Body of pancreas (tissue), 4 donors: ENCODE data around the gene SOWAHA. TPM values are rescaled to one million over a fixed set of nuclear protein-coding genes. Genes with fewer than 3 reads are reported as not detected.

Experiments used
- ATAC-seq: fragments of 150-250 bp; one replicate; pipeline ENCODE4 v1.9.1; 2016
- DNase-seq, 4 donors: peaks; one replicate each; pipeline ENCODE4 v3.0.0-alpha.2; 2019
- H3K27ac ChIP-seq, 4 donors: fragments of 200-600 bp; sonication (generic); 1 replicate in 3 of 4; 2 replicates in 1 of 4; pipeline versions ENCODE4 v1.5.1 to v1.6.1; 2016 to 2019; ENCODE audit warnings: mild to moderate bottlenecking in 1 of 4, mixed read lengths in 1 of 4, moderate library complexity in 1 of 4
- H3K27me3 ChIP-seq, 2 donors: fragments of 200-600 bp; sonication (generic); one replicate each; pipeline ENCODE4 v1.6.0; 2016; ENCODE audit warnings: mild to moderate bottlenecking in 1 of 2
- H3K36me3 ChIP-seq, 2 donors: fragments of 200-600 bp; sonication (generic); replicated peaks in 1 of 2; 2 replicates each; pipeline ENCODE4 v1.5.1; 2016; ENCODE audit warnings: low read depth in 2 of 2; ENCODE audit not compliant: insufficient read depth in 1 of 2
- H3K4me1 ChIP-seq: fragments of 200-600 bp; sonication (generic); one replicate; pipeline ENCODE4 v1.6.0; 2016
- H3K4me3 ChIP-seq, 2 donors: fragments of 200-600 bp; sonication (generic); 1 replicate in 1 of 2; 2 replicates in 1 of 2; pipeline ENCODE4 v1.5.1; 2016 to 2019
- H3K9me3 ChIP-seq, 3 donors: fragments of 200-600 bp; sonication (generic); 1 replicate in 2 of 3; 2 replicates in 1 of 3; pipeline ENCODE4 v1.5.1; 2016
- CTCF ChIP-seq, 7 experiments: fragments of 450-650 bp in 4 of 7; fragments of 200-600 bp in 3 of 7; sonication (generic) in 3 of 7; IDR thresholded peaks; one replicate each; pipeline ENCODE4 v1.5.1; 2016 to 2019; ENCODE audit warnings: antibody characterized with exemption in 7 of 7
- POLR2A ChIP-seq, 3 donors: fragments of 450-650 bp; IDR thresholded peaks; one replicate each; pipeline ENCODE4 v1.6.1; 2016; ENCODE audit warnings: antibody characterized with exemption in 3 of 3, mild to moderate bottlenecking in 2 of 3
- WGBS, 2 donors: methylation state at CpG; one replicate each; pipeline ENCODE4 v1.1.5; 2017; 5-methylcytosine and 5-hydroxymethylcytosine counted together
- intact Hi-C: fragments of 100-400 bp; cut with DNase I; formaldehyde crosslinking; loops from one replicate; pipeline ENCODE4 v1.15.1; 2023
- total RNA-seq, 2 donors: library from RNA; depleted of rRNA; stranded (reverse); fragments of >200 nt; gene quantifications; one replicate each; pipeline ENCODE4 v1.1.0, GENCODE V29; 2016

SOWAHA gene
- total RNA-seq, 2 donors from 2014 or later = 7.3 to 9.6 TPM

GRCh38 chr5:132773601-132774355, 39.3 kb upstream of the SOWAHA start:
- peaks cover 51% of the 10 kb centered on the region for H3K4me1 ChIP-seq
- DNase-seq = no peak
- H3K27me3 ChIP-seq = no peaks in the 10 kb centered on the region
- H3K9me3 ChIP-seq = no peaks in the 10 kb centered on the region
- 70 to 82% methylated on average over 9 to 12 of the region's 12 CpGs for WGBS, 2 donors
- no peak overlapping the region for H3K27ac ChIP-seq
- ATAC-seq = no peak
- TF ChIP-seq CTCF (IDR thresholded peaks at IDR 0.05) (no peak), POLR2A (IDR thresholded peaks at IDR 0.05) (no peak)
- intact Hi-C loops = no loop called here
- no peak overlapping the region for H3K4me3 ChIP-seq
- H3K36me3 ChIP-seq = no peaks in the 10 kb centered on the region

GRCh38 chr5:132774406-132774805, 38.7 kb upstream of the SOWAHA start:
- H3K27me3 ChIP-seq = no peaks in the 10 kb centered on the region
- H3K36me3 ChIP-seq = no peaks in the 10 kb centered on the region
- 64 to 87% methylated on average over 2 to 3 of the region's 3 CpGs for WGBS, 2 donors
- no peak for TF ChIP-seq CTCF (IDR thresholded peaks at IDR 0.05)
- TF ChIP-seq POLR2A (IDR thresholded peaks at IDR 0.05) = no peak
- intact Hi-C loops = no loop called here
- ATAC-seq (no peak), DNase-seq (no peak)
- no peaks in the 10 kb centered on the region for H3K9me3 ChIP-seq
- no peak overlapping the region for H3K27ac ChIP-seq
- H3K4me3 ChIP-seq = no peak overlapping the region
- H3K4me1 ChIP-seq = peaks cover 51% of the 10 kb centered on the region

GRCh38 chr5:132774896-132775295, 38.2 kb upstream of the SOWAHA start:
- TF ChIP-seq CTCF (IDR thresholded peaks at IDR 0.05) (no peak), POLR2A (IDR thresholded peaks at IDR 0.05) (no peak)
- no peak for ATAC-seq
- no peaks in the 10 kb centered on the region for H3K27me3 ChIP-seq
- 79 to 88% methylated on average over 5 of the region's 5 CpGs for WGBS, 2 donors
- intact Hi-C loops = no loop called here
- DNase-seq = no peak
- no peaks in the 10 kb centered on the region for H3K36me3 ChIP-seq
- H3K4me3 ChIP-seq = no peak overlapping the region
- H3K27ac ChIP-seq = no peak overlapping the region
- H3K9me3 ChIP-seq = no peaks in the 10 kb centered on the region
- peaks cover 51% of the 10 kb centered on the region for H3K4me1 ChIP-seq

- intact Hi-C loops = no loop called here
- Histone ChIP-seq H3K9me3 (no peaks in the 10 kb centered on the region), H3K4me3 (no peak overlapping the region), H3K4me1 (peaks cover 51% of the 10 kb centered on the region), H3K36me3 (no peaks in the 10 kb centered on the region), H3K27me3 (no peaks in the 10 kb centered on the region), H3K27ac (peak overlapping the region in 3 of 4 donors; percentile 63 to 80 (median 72))
- WGBS, 2 donors = 20 to 26% methylated on average over 7 of the region's 7 CpGs
- TF ChIP-seq POLR2A (IDR thresholded peaks at IDR 0.05) = no peak
- no peak for TF ChIP-seq CTCF (IDR thresholded peaks at IDR 0.05)
- peak in 1 of 4 donors; percentile 41 for DNase-seq
- ATAC-seq = peak; percentile 9
Measured at GRCh38 chr5:132775476-132775961, 37.6 kb upstream of the SOWAHA start.
